HepG2 (cell line): ENCODE results near the gene ARL16. TPM values are rescaled to one million over a fixed set of nuclear protein-coding genes. Genes with fewer than 3 reads are reported as not detected.
A peak's percentile ranks its signal among the peaks of the same experiment; 100 is the strongest.

Experiments
- ATAC-seq: fragments of 200-7000 bp; cut with Tn5 transposase; 3 replicates; pipeline ENCODE4 v1.9.1; 2020; ENCODE audit warnings: mild to moderate bottlenecking, moderate library complexity
- BruUV-seq: library from RNA; stranded (reverse); fragments of 400-500 nt; replicated peaks from 2 replicates; lab custom pipeline; 2021; lab: Mats Ljungman, UMichigan
- CTCF ChIA-PET: fragments of 300-600 bp; formaldehyde crosslinking; extraction: SDS; loops from one replicate; lab custom pipeline; 2021; ENCODE audit warnings: low total read pairs, inconsistent platforms, low intra/inter-chr PET ratio; lab: Yijun Ruan, JAX
- POLR2A ChIA-PET: fragments of 350-600 bp; sonication (Branson Sonifier 250); formaldehyde crosslinking; loops from one replicate; lab custom pipeline; 2020; ENCODE audit warnings: antibody characterized with exemption, inconsistent platforms; lab: Yijun Ruan, JAX
- DNase-seq: peaks from one replicate; pipeline ENCODE4 v3.0.0-alpha.2; 2015; ENCODE audit warnings: low spot score
- FAIRE-seq: peaks from 3 replicates; lab custom pipeline; 2011; peaks lifted over from hg19 to GRCh38; lab: Jason Lieb, UNC
- H2AFZ ChIP-seq: one replicate; pipeline ENCODE4 v1.6.1; 2011; ENCODE audit warnings: low read length, inconsistent platforms
- H3K27ac ChIP-seq: fragments of 300-600 bp; 3 replicates; pipeline ENCODE4 v1.8.0; 2011; ENCODE audit warnings: mixed run types, mild to moderate bottlenecking, mixed read lengths, low read length, inconsistent platforms; ENCODE audit not compliant: insufficient read depth; ENCODE audit errors: extremely low read length
- H3K27me3 ChIP-seq, 2 experiments: fragments of 200-600 bp in 1 of 2; 2 replicates in 1 of 2; 3 replicates in 1 of 2; pipeline versions ENCODE4 v1.6.0 to v1.8.0; 2011; ENCODE audit warnings: low read length in 2 of 2, mild to moderate bottlenecking in 2 of 2, moderate library complexity in 2 of 2, inconsistent platforms in 1 of 2; ENCODE audit not compliant: insufficient read depth in 2 of 2, control insufficient read depth in 1 of 2
- H3K36me3 ChIP-seq, 2 experiments: fragments of 200-600 bp in 1 of 2; replicated peaks in 1 of 2; 2 replicates in 1 of 2; 3 replicates in 1 of 2; pipeline versions ENCODE4 v1.5.1 to v1.8.0; 2011; ENCODE audit warnings: low read length in 2 of 2, inconsistent platforms in 1 of 2; ENCODE audit not compliant: insufficient read depth in 2 of 2, control insufficient read depth in 1 of 2
- H3K4me1 ChIP-seq: 2 replicates; pipeline ENCODE4 v1.5.1; 2012; ENCODE audit warnings: low read length, inconsistent platforms; ENCODE audit not compliant: insufficient read depth
- H3K4me2 ChIP-seq: 2 replicates; pipeline ENCODE4 v1.6.0; 2011; ENCODE audit warnings: low read depth, low read length, inconsistent platforms
- H3K4me3 ChIP-seq, 3 experiments: fragments of 200-600 bp in 1 of 3; sonication (generic), shearing (Covaris generic) in 1 of 3; replicated peaks in 1 of 3; 2 replicates each; pipeline ENCODE4 v1.5.1; 2011 to 2016; ENCODE audit warnings: low read length in 3 of 3, inconsistent platforms in 2 of 3, low read depth in 2 of 3, mild to moderate bottlenecking in 2 of 3, control low read depth in 1 of 3, mixed read lengths in 1 of 3; ENCODE audit not compliant: insufficient read depth in 1 of 3
- H3K79me2 ChIP-seq: one replicate; pipeline ENCODE4 v1.6.1; 2011; ENCODE audit warnings: low read length, inconsistent platforms; ENCODE audit not compliant: insufficient read depth
- H3K9ac ChIP-seq: 2 replicates; pipeline ENCODE4 v1.6.0; 2011; ENCODE audit warnings: mild to moderate bottlenecking, low read depth, low read length, inconsistent platforms; ENCODE audit not compliant: insufficient read depth
- H3K9me3 ChIP-seq: 2 replicates; pipeline ENCODE4 v1.5.1; 2012; ENCODE audit warnings: mild to moderate bottlenecking, low read length
- H4K20me1 ChIP-seq: 2 replicates; pipeline ENCODE4 v1.6.0; 2011; ENCODE audit warnings: inconsistent platforms, mild to moderate bottlenecking, low read length, moderate library complexity; ENCODE audit not compliant: insufficient read depth
- AGO2 ChIP-seq: fragments of 200-400 bp; formaldehyde crosslinking; optimal IDR thresholded peaks from 2 replicates; pipeline ENCODE3; 2017; ENCODE audit warnings: mild to moderate bottlenecking, low read depth, low read length, moderate library complexity
- RBFOX2 ChIP-seq: fragments of 200-400 bp; formaldehyde crosslinking; IDR thresholded peaks from 2 replicates; pipeline ENCODE4 v1.6.1; 2017; ENCODE audit warnings: low read depth, mild to moderate bottlenecking, low read length
- ZNF644 ChIP-seq: IDR thresholded peaks from 2 replicates; pipeline ENCODE4 v1.6.1; 2016; ENCODE audit warnings: low read depth
- WGBS: methylation state at CpG from one replicate; pipeline ENCODE4 v1.1.6; 2017; ENCODE audit warnings: low lambda C conversion rate; 5-methylcytosine and 5-hydroxymethylcytosine counted together
- in situ Hi-C: cut with HindIII; loops from 2 replicates; pipeline ENCODE4 v1.10.0; 2017; ENCODE audit warnings: low pct_unique_long_range_greater_than_20kb; ENCODE audit not compliant: extremely low pct_ligation_motif_present
- intact Hi-C: fragments of 100-400 bp; cut with micrococcal nuclease; formaldehyde crosslinking; loops from one replicate; pipeline ENCODE4 v1.10.0; 2022; ENCODE audit not compliant: unreplicated experiment
- polyA plus RNA-seq, 8 experiments: library from polyadenylated mRNA; depleted of rRNA in 3 of 8; stranded (reverse) in 7 of 8; unstranded in 1 of 8; fragments of >200 nt; fragmentation: Illumina TruSeq in 4 of 8; extraction: Trizol in 4 of 8; gene quantifications; 2 replicates each; pipeline versions ENCODE4 v1.2.1 to v1.2.3, GENCODE V29; 2011 to 2016; ENCODE audit warnings: low read depth in 4 of 8, missing spikeins in 1 of 8, mixed read lengths in 1 of 8; ENCODE audit not compliant: insufficient read depth in 1 of 8
- total RNA-seq, 5 experiments: library from RNA; depleted of rRNA; stranded (reverse); fragments of >200 nt; fragmentation: Illumina TruSeq; extraction: Trizol; gene quantifications; 2 replicates each; pipeline ENCODE4 v1.2.3, GENCODE V29; 2016; ENCODE audit warnings: low read depth in 1 of 5
- TF ChIP-seq, protein P1 (sequence below): sonication (generic); formaldehyde crosslinking; IDR thresholded peaks from 2 replicates; pipeline ENCODE4 v1.5.1; 2020; ENCODE audit warnings: mild to moderate bottlenecking, missing genetic modification reagents, moderate library complexity

ARL16 gene
- total and polyA plus RNA-seq, 2 of the 13 experiments (the other 11 are each of a cell fraction or from before 2014, with no cell fraction given) = 20.8 to 30.8 TPM

DNA sequence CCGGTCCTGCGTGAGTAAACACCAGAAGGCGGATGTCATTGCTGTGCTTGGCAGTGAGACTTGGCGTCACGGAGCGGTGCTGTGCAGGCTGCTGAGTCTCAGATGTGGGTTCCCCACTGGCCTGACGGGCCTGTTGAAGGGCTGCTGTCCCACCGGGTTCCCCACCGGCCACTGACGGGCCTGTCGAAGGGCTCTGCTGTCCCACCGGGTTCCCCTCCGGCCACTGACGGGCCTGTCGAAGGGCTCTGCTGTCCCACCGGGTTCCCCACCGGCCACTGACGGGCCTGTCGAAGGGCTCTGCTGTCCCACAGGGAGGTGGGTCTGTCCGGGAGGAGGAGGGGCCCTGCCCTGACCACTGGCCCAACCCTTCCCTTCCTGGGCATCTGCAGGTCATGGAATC is 3.0 kb upstream of the ARL16 start:
- ATAC-seq (no peak), FAIRE-seq (no peak), DNase-seq (no peak)
- peaks cover 26% of the 10 kb centered on the region for H3K4me1 ChIP-seq
- WGBS = 95% methylated on average over 17 of the region's 20 CpGs
- no peak overlapping the region for H3K4me2 ChIP-seq
- TF ChIP-seq AGO2 (peak; percentile 33), ZNF644 (no peak), RBFOX2 (0 out of 2 replicates have a peak, but pooled peaks have one; percentile 9)
- TF ChIP-seq, protein P1, sequence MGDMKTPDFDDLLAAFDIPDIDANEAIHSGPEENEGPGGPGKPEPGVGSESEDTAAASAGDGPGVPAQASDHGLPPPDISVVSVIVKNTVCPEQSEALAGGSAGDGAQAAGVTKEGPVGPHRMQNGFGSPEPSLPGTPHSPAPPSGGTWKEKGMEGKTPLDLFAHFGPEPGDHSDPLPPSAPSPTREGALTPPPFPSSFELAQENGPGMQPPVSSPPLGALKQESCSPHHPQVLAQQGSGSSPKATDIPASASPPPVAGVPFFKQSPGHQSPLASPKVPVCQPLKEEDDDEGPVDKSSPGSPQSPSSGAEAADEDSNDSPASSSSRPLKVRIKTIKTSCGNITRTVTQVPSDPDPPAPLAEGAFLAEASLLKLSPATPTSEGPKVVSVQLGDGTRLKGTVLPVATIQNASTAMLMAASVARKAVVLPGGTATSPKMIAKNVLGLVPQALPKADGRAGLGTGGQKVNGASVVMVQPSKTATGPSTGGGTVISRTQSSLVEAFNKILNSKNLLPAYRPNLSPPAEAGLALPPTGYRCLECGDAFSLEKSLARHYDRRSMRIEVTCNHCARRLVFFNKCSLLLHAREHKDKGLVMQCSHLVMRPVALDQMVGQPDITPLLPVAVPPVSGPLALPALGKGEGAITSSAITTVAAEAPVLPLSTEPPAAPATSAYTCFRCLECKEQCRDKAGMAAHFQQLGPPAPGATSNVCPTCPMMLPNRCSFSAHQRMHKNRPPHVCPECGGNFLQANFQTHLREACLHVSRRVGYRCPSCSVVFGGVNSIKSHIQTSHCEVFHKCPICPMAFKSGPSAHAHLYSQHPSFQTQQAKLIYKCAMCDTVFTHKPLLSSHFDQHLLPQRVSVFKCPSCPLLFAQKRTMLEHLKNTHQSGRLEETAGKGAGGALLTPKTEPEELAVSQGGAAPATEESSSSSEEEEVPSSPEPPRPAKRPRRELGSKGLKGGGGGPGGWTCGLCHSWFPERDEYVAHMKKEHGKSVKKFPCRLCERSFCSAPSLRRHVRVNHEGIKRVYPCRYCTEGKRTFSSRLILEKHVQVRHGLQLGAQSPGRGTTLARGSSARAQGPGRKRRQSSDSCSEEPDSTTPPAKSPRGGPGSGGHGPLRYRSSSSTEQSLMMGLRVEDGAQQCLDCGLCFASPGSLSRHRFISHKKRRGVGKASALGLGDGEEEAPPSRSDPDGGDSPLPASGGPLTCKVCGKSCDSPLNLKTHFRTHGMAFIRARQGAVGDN (CRISPR knock-in tag) = 0 out of 2 replicates have a peak, but pooled peaks have one; percentile 2
- H2AFZ ChIP-seq = no peak overlapping the region
- BruUV-seq = no TSS peak
- no peaks in the 10 kb centered on the region for H4K20me1 ChIP-seq
- POLR2A ChIA-PET = interaction anchor here (1.8 kb wide), 1 partner anchor 16 kb away, joined by 6 read pairs; the partner anchor contains the start of gene MRPL12
- CTCF ChIA-PET = no interaction called here
- H3K4me3 ChIP-seq = no peak overlapping the region
- peaks cover 47 to 60% of the 10 kb centered on the region in 2 experiments; a peak in 4 of 5 replicates for H3K36me3 ChIP-seq
- H3K27me3 ChIP-seq = no peaks in the 10 kb centered on the region; a peak in 1 of 5 replicates
- intact Hi-C loops (no loop called here), in situ Hi-C loops (no loop called here)
- no peak overlapping the region for H3K27ac ChIP-seq
- peaks cover 35% of the 10 kb centered on the region for H3K79me2 ChIP-seq
- H3K9me3 ChIP-seq = no peaks in the 10 kb centered on the region
- H3K9ac ChIP-seq = no peak overlapping the region
